ENCODE results near the gene RSBN1L. TPM values are rescaled to one million over a fixed set of nuclear protein-coding genes. Genes with fewer than 3 reads are reported as not detected.

RSBN1L gene
- total and polyA plus RNA-seq, 2 donors (not counting 3 experiments of a cell fraction or from before 2014, with no cell fraction given) = 3.0 to 13.1 TPM

DNA sequence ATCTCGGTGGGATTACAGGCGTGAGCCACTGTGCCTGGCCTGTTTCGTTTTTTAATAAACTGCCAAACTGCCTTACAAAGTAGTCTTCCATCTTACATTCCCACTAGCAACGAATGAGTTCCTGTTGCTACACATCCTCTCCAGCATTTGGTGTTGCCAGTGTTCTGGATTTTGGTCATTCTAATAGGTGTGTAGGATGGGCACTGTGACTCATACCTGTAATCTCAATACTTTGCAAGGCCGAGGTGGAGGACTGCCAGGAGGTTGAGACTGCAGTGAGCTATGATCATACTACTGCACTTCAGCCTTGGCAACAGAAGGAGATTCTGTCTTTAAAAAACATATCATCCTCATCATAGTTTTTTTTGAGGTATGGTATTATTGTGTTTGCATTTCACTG, 21.4 kb upstream of the RSBN1L start:
- no peaks in the 10 kb centered on the region for H4K20me1 ChIP-seq (replicated peaks; ENCODE audit: control insufficient read depth, extremely low read depth, insufficient read depth, low read length)
- no peak for FAIRE-seq
- no peak for DNase-seq (ENCODE audit: low read depth, low spot score)
- no peaks in the 10 kb centered on the region for H3K36me3 ChIP-seq (ENCODE audit: control insufficient read depth in 2 of 2, extremely low read depth in 1 of 2, insufficient read depth in 2 of 2, low read length in 2 of 2)
- no peak overlapping the region for H3K4me3 ChIP-seq (replicated peaks in 1 of 3; ENCODE audit: insufficient read depth in 1 of 3, low read depth in 1 of 3, low read length in 3 of 3)
- no peak overlapping the region for H3K9ac ChIP-seq (replicated peaks; ENCODE audit: extremely low read depth, insufficient read depth, low read length)
- intact Hi-C loops (cut with micrococcal nuclease) = no loop called here
- H3K9me1 ChIP-seq (replicated peaks; ENCODE audit: control insufficient read depth, extremely low read depth, insufficient read depth, low read length) = no peaks in the 10 kb centered on the region
- ChIA-PET CTCF (interaction anchor here (0.9 to 3.3 kb wide), 3 partner anchors 12 to 23 kb away, joined by 3 to 15 read pairs (median 3); partner anchors contain the start of gene RSBN1L), POLR2A (no interaction called here)
- no peaks in the 10 kb centered on the region for H3K9me3 ChIP-seq (replicated peaks; ENCODE audit: control insufficient read depth, insufficient read depth, low read length)
- no peaks in the 10 kb centered on the region for H3K4me1 ChIP-seq (ENCODE audit: control insufficient read depth, extremely low read depth, insufficient read depth, low read length)
- dilution Hi-C loops (cut with MboI; ENCODE audit: extremely low pct_ligation_motif_present, low sequenced_read_pairs) = no loop called here
- no peak overlapping the region for H3K4me2 ChIP-seq (ENCODE audit: insufficient read depth, low read length)
- H3K27ac ChIP-seq (ENCODE audit: insufficient read depth, low read depth, low read length) = no peak overlapping the region
- BruUV-seq (replicated peaks) = no TSS peak
- H2AFZ ChIP-seq (ENCODE audit: low read depth, low read length) = no peak overlapping the region
- H3K27me3 ChIP-seq (ENCODE audit: control insufficient read depth in 2 of 2, insufficient read depth in 2 of 2, low read length in 2 of 2) = no peaks in the 10 kb centered on the region
- H3K79me2 ChIP-seq (ENCODE audit: control insufficient read depth, insufficient read depth, low read length) = no peaks in the 10 kb centered on the region
- no peak for TF ChIP-seq GATA2 (IDR thresholded peaks at IDR 0.05; ENCODE audit: insufficient read depth, insufficient read length, low read depth, low read length)
- no peak for TF ChIP-seq MYC (IDR thresholded peaks at IDR 0.05; ENCODE audit: low read depth, low read length)
- TF ChIP-seq EZH2 (IDR thresholded peaks at IDR 0.05; ENCODE audit: borderline replicate concordance, low read depth, low read length, severe bottlenecking) = no peak
- TF ChIP-seq POLR2AphosphoS5 (IDR thresholded peaks at IDR 0.05; ENCODE audit: insufficient read depth, low read depth, low read length) = no peak
- no peak for TF ChIP-seq POLR2A (IDR thresholded peaks at IDR 0.05; ENCODE audit: low read depth, low read length)
- TF ChIP-seq, protein P1, sequence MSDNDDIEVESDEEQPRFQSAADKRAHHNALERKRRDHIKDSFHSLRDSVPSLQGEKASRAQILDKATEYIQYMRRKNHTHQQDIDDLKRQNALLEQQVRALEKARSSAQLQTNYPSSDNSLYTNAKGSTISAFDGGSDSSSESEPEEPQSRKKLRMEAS (IDR thresholded peaks at IDR 0.05; ENCODE audit: insufficient read depth, insufficient read length) = no peak
- no peak for TF ChIP-seq JUN (IDR thresholded peaks at IDR 0.05; ENCODE audit: borderline replicate concordance, insufficient read depth, insufficient read length, low read depth)
- TF ChIP-seq, protein P2, sequence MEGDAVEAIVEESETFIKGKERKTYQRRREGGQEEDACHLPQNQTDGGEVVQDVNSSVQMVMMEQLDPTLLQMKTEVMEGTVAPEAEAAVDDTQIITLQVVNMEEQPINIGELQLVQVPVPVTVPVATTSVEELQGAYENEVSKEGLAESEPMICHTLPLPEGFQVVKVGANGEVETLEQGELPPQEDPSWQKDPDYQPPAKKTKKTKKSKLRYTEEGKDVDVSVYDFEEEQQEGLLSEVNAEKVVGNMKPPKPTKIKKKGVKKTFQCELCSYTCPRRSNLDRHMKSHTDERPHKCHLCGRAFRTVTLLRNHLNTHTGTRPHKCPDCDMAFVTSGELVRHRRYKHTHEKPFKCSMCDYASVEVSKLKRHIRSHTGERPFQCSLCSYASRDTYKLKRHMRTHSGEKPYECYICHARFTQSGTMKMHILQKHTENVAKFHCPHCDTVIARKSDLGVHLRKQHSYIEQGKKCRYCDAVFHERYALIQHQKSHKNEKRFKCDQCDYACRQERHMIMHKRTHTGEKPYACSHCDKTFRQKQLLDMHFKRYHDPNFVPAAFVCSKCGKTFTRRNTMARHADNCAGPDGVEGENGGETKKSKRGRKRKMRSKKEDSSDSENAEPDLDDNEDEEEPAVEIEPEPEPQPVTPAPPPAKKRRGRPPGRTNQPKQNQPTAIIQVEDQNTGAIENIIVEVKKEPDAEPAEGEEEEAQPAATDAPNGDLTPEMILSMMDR (IDR thresholded peaks at IDR 0.05; ENCODE audit: extremely low read depth in 1 of 2, insufficient read depth in 1 of 2, low read depth in 1 of 2, low read length in 2 of 2) = no peak
- no peak for TF ChIP-seq FOS (IDR thresholded peaks at IDR 0.05; ENCODE audit: borderline replicate concordance, insufficient read depth, low read length)
